Endothelial cell of umbilical vein (primary cell): ENCODE results near the gene ARID3B. TPM values are rescaled to one million over a fixed set of nuclear protein-coding genes. Genes with fewer than 3 reads are reported as not detected.

Source experiments
- BruUV-seq: library from RNA; stranded (reverse); fragments of 400-500 nt; replicated peaks from 2 replicates; lab custom pipeline; 2021; lab: Mats Ljungman, UMichigan
- CTCF ChIA-PET: fragments of 300-600, 350-600 bp; sonication (Branson Sonifier 250); formaldehyde crosslinking; loops from one replicate; lab custom pipeline; 2021; ENCODE audit warnings: antibody characterized with exemption, inconsistent platforms; lab: Charles Lee
- POLR2A ChIA-PET: fragments of 300-600, 350-600 bp; sonication (Branson Sonifier 250); formaldehyde crosslinking; loops from one replicate; lab custom pipeline; 2021; ENCODE audit warnings: antibody characterized with exemption, inconsistent platforms; lab: Charles Lee
- DNase-seq: peaks from one replicate; pipeline ENCODE4 v3.0.0-alpha.2; 2011; ENCODE audit warnings: low read depth, low spot score
- FAIRE-seq: peaks from 2 replicates; lab custom pipeline; 2011; peaks lifted over from hg19 to GRCh38; lab: Jason Lieb, UNC
- H2AFZ ChIP-seq: 2 replicates; pipeline ENCODE4 v1.6.0; 2012; ENCODE audit warnings: low read depth, low read length, control low read depth, inconsistent platforms
- H3K27ac ChIP-seq: 2 replicates; pipeline ENCODE4 v1.5.1; 2011; ENCODE audit warnings: low read depth, mild to moderate bottlenecking, control low read depth, low read length, moderate library complexity; ENCODE audit not compliant: insufficient read depth
- H3K27me3 ChIP-seq, 2 experiments: 2 replicates each; pipeline versions ENCODE4 v1.6.0 to v1.6.1; 2011; ENCODE audit warnings: low read length in 2 of 2, mixed read lengths in 1 of 2; ENCODE audit not compliant: control insufficient read depth in 2 of 2, insufficient read depth in 2 of 2
- H3K36me3 ChIP-seq, 2 experiments: 2 replicates in 1 of 2; 3 replicates in 1 of 2; pipeline ENCODE4 v1.5.1; 2011; ENCODE audit warnings: low read length in 2 of 2, mild to moderate bottlenecking in 1 of 2, moderate library complexity in 1 of 2; ENCODE audit not compliant: control insufficient read depth in 2 of 2, insufficient read depth in 2 of 2; ENCODE audit errors: extremely low read depth in 1 of 2
- H3K4me1 ChIP-seq: 3 replicates; pipeline ENCODE4 v1.5.1; 2011; ENCODE audit warnings: mild to moderate bottlenecking, low read length; ENCODE audit not compliant: control insufficient read depth, insufficient read depth; ENCODE audit errors: extremely low read depth
- H3K4me2 ChIP-seq: 2 replicates; pipeline ENCODE4 v1.6.1; 2011; ENCODE audit warnings: low read length, control low read depth, mixed read lengths; ENCODE audit not compliant: insufficient read depth
- H3K4me3 ChIP-seq, 3 experiments: fragments of 200-600 bp in 1 of 3; sonication (generic), shearing (Covaris generic) in 1 of 3; replicated peaks in 1 of 3; 2 replicates each; pipeline ENCODE4 v1.5.1; 2011 to 2016; ENCODE audit warnings: control low read depth in 3 of 3, low read length in 3 of 3, mild to moderate bottlenecking in 2 of 3, inconsistent platforms in 1 of 3, low read depth in 1 of 3, moderate library complexity in 1 of 3; ENCODE audit not compliant: insufficient read depth in 1 of 3
- H3K79me2 ChIP-seq: 2 replicates; pipeline ENCODE4 v1.6.0; 2012; ENCODE audit warnings: low read length, inconsistent platforms; ENCODE audit not compliant: control insufficient read depth, insufficient read depth
- H3K9ac ChIP-seq: replicated peaks from 2 replicates; pipeline ENCODE3; 2011; ENCODE audit warnings: low read length, control low read depth; ENCODE audit not compliant: insufficient read depth; ENCODE audit errors: extremely low read depth
- H3K9me1 ChIP-seq: replicated peaks from 3 replicates; pipeline ENCODE4 v1.6.0; 2011; ENCODE audit warnings: mild to moderate bottlenecking, low read length; ENCODE audit not compliant: control insufficient read depth, insufficient read depth; ENCODE audit errors: extremely low read depth
- H3K9me3 ChIP-seq: replicated peaks from 2 replicates; pipeline ENCODE4 v1.5.1; 2012; ENCODE audit warnings: low read length, inconsistent platforms; ENCODE audit not compliant: control insufficient read depth, insufficient read depth
- H4K20me1 ChIP-seq: replicated peaks from 2 replicates; pipeline ENCODE3; 2011; ENCODE audit warnings: mild to moderate bottlenecking, low read length; ENCODE audit not compliant: control insufficient read depth, insufficient read depth; ENCODE audit errors: extremely low read depth
- CTCF ChIP-seq, 2 donors: IDR thresholded peaks; 1 replicate in 1 of 2; 2 replicates in 1 of 2; pipeline ENCODE4 v1.5.1; 2011; ENCODE audit warnings: low read length in 2 of 2, mild to moderate bottlenecking in 2 of 2, moderate library complexity in 2 of 2, control low read depth in 1 of 2, inconsistent platforms in 1 of 2, low read depth in 1 of 2; ENCODE audit not compliant: insufficient read depth in 1 of 2; ENCODE audit errors: extremely low read depth in 1 of 2
- EZH2 ChIP-seq: IDR thresholded peaks from 2 replicates; pipeline ENCODE4 v1.6.1; 2012; ENCODE audit warnings: borderline replicate concordance, low read depth, mild to moderate bottlenecking, moderate library complexity, low read length, inconsistent platforms; ENCODE audit not compliant: severe bottlenecking
- FOS ChIP-seq: IDR thresholded peaks from 2 replicates; pipeline ENCODE4 v1.6.1; 2011; ENCODE audit warnings: mild to moderate bottlenecking, low read length, moderate library complexity, borderline replicate concordance; ENCODE audit not compliant: insufficient read depth
- GATA2 ChIP-seq: IDR thresholded peaks from 2 replicates; pipeline ENCODE4 v1.7.0; 2011; ENCODE audit warnings: low read depth, mild to moderate bottlenecking, moderate library complexity, mixed read lengths, low read length; ENCODE audit not compliant: insufficient read length, insufficient read depth
- JUN ChIP-seq: IDR thresholded peaks from 2 replicates; pipeline ENCODE4 v1.6.1; 2011; ENCODE audit warnings: borderline replicate concordance, low read depth; ENCODE audit not compliant: insufficient read length, insufficient read depth
- MAX ChIP-seq: IDR thresholded peaks from 2 replicates; pipeline ENCODE4 v1.6.1; 2011; ENCODE audit not compliant: insufficient read depth, insufficient read length
- MYC ChIP-seq: IDR thresholded peaks from one replicate; pipeline ENCODE4 v1.6.1; 2011; ENCODE audit warnings: mild to moderate bottlenecking, low read depth, low read length
- POLR2A ChIP-seq: IDR thresholded peaks from 2 replicates; pipeline ENCODE4 v1.6.1; 2012; ENCODE audit warnings: low read depth, mild to moderate bottlenecking, control low read depth, low read length
- POLR2AphosphoS5 ChIP-seq: IDR thresholded peaks from 2 replicates; pipeline ENCODE4 v1.6.1; 2012; ENCODE audit warnings: low read depth, mild to moderate bottlenecking, control low read depth, low read length, moderate library complexity; ENCODE audit not compliant: insufficient read depth
- dilution Hi-C: fragments of 300-500 bp; cut with MboI; formaldehyde crosslinking; loops from one replicate; pipeline ENCODE4 v1.15.0; 2019; ENCODE audit warnings: low sequenced_read_pairs; ENCODE audit not compliant: extremely low pct_ligation_motif_present
- intact Hi-C: fragments of 100-400 bp; cut with micrococcal nuclease; formaldehyde crosslinking; loops from one replicate; pipeline ENCODE4 v1.10.0; 2022
- polyA plus RNA-seq, 4 experiments: library from polyadenylated mRNA; depleted of rRNA in 3 of 4; stranded (reverse) in 3 of 4; unstranded in 1 of 4; fragments of >200 nt; gene quantifications; 2 replicates each; pipeline versions ENCODE4 v1.2.1 to v1.2.3, GENCODE V29; 2011 to 2012; ENCODE audit warnings: missing spikeins in 1 of 4
- total RNA-seq: library from RNA; stranded (reverse); gene quantifications from 2 replicates; pipeline ENCODE4 v1.2.3, GENCODE V29; 2021

The ARID3B gene
- total and polyA plus RNA-seq, 2 donors (not counting 3 experiments of a cell fraction or from before 2014, with no cell fraction given), result 6.2 to 10.0 TPM

- intact Hi-C loops, result no loop called here
- H3K4me2 ChIP-seq, result no peak overlapping the region
- dilution Hi-C loops, result no loop called here
Observed at GRCh38 chr15:74558706-74559105, 17.7 kb downstream of the ARID3B start.

More at GRCh38 chr15:74558706-74559105, 17.7 kb downstream of the ARID3B start:
- BruUV-seq, result no TSS peak
- Histone ChIP-seq H3K9me1 (no peaks in the 10 kb centered on the region), H3K79me2 (peaks cover 10% of the 10 kb centered on the region), H3K4me1 (no peaks in the 10 kb centered on the region), H3K27ac (no peak overlapping the region), H3K9me3 (no peaks in the 10 kb centered on the region), H4K20me1 (peaks cover 2% of the 10 kb centered on the region), H3K27me3 (no peaks in the 10 kb centered on the region), H3K4me3 (no peak overlapping the region), H3K9ac (no peak overlapping the region), H3K36me3 (no peaks in the 10 kb centered on the region), H2AFZ (no peak overlapping the region)
- DNase-seq, result no peak
- FAIRE-seq, result no peak
- TF ChIP-seq GATA2 (no peak), MAX (no peak), CTCF (IDR thresholded peaks at IDR 0.05; ENCODE audit: extremely low read depth in 1 of 2, insufficient read depth in 1 of 2, low read depth in 1 of 2, low read length in 2 of 2) (no peak), MYC (no peak), EZH2 (no peak), POLR2AphosphoS5 (no peak), FOS (no peak), POLR2A (no peak), JUN (no peak)
- ChIA-PET POLR2A (no interaction called here), CTCF (interaction anchor here (1.5 kb wide), 1 partner anchor 176 kb away, joined by 3 read pairs; no protein-coding TSS in a partner anchor)
